ENCODE data around the gene HDDC2.
A peak's percentile ranks its signal among the peaks of the same experiment; 100 is the strongest.

The HDDC2 gene

DNA sequence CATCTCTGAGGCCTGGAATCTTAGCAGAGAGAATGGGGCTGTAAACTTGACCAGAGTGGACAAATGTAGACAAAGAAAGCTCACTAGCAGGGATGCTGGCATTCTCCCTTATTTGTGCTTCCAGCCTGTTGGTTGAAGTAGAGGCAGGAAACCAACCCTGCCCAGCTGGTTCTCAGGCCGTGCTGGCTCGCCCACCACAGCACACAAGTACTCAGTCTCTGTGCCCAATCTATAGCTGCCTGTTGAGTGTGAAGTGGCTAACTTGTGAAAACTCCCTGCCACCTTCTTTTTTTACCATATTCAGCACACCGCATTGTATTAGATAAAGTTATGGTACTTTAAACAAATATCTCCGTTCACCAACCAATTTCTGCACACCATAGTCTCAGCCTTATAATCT, 37.3 kb downstream of the HDDC2 start:
- H3K4me3 ChIP-seq (ENCODE audit: control insufficient read depth, low read depth, low read length), result no peak overlapping the region
- TF ChIP-seq, protein P1, sequence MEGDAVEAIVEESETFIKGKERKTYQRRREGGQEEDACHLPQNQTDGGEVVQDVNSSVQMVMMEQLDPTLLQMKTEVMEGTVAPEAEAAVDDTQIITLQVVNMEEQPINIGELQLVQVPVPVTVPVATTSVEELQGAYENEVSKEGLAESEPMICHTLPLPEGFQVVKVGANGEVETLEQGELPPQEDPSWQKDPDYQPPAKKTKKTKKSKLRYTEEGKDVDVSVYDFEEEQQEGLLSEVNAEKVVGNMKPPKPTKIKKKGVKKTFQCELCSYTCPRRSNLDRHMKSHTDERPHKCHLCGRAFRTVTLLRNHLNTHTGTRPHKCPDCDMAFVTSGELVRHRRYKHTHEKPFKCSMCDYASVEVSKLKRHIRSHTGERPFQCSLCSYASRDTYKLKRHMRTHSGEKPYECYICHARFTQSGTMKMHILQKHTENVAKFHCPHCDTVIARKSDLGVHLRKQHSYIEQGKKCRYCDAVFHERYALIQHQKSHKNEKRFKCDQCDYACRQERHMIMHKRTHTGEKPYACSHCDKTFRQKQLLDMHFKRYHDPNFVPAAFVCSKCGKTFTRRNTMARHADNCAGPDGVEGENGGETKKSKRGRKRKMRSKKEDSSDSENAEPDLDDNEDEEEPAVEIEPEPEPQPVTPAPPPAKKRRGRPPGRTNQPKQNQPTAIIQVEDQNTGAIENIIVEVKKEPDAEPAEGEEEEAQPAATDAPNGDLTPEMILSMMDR (IDR thresholded peaks at IDR 0.05; ENCODE audit: control insufficient read depth, insufficient read depth, low read depth, low read length, missing control alignments), result no peak
- DNase-seq (ENCODE audit: low read depth), result no peak

DNA sequence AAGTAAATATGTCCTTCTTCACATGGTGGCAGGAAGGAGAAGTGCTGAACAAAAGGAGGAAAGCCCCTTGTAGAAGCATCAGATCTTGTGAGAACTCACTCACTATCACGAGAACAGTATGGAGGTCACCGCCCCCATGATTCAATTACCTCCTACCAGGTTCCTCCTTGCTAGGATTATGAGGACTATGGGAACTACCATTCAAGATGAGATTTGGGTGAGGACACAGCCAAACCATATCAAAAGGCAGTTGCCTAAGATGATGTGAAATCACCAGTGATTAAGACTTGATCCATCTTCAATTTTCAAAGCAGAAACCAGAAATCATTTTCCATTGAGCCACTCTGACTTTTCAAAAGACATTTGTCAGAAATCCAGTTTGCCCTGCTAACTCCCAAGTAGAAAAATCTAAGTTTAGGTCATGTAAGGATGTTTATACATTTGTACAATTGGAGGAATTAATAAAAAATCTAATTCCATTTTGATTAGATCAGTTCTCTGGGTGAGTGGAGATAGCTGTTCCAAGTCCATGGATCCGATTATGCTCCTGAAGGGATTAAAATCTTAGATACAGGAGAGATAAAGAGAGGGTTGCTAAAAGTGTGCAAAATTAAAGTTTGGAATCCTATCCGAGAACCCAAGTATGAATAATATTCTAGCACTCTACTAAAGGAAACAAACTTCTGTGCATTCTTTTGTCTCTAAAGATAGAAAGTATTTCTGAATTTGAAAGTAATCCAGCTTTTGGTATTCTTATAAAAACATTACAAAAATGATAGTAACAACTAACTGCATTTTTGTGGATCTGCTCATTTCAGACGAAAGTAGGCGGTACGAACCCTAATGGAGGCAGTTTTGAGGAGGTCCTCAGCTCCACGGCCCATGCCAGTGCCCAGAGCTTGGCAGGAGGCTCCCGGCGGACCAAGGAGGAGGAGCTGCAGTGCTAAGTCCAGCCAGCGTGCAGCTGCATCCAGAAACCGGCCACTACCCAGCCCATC, 39.5 kb downstream of the HDDC2 start:
- TF ChIP-seq, protein P1 (IDR thresholded peaks at IDR 0.05; ENCODE audit: control insufficient read depth, insufficient read depth, low read depth, low read length, missing control alignments), result no peak
- DNase-seq (ENCODE audit: low read depth), result peak; percentile 66
- H3K4me3 ChIP-seq (ENCODE audit: control insufficient read depth, low read depth, low read length), result no peak overlapping the region

DNA sequence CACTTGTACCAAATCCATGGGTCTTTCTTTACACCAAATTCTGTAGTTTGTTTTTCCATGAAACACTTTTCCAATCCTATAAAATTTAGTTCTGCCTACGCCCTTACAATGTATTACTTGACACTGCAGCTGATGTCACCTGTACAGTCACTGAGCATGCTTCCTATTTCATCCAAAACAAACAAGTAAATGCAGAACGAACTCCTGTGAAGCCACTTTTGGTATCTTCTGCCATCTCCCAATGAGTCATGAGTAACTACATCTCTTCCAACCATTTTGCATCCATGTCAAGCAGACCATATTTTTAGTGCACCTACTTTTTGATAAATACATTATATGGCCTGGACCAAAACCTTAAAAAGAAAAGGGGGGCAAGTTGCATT, 42.4 kb downstream of the HDDC2 start:
- TF ChIP-seq, protein P1 (IDR thresholded peaks at IDR 0.05; ENCODE audit: control insufficient read depth, insufficient read depth, low read depth, low read length, missing control alignments), result no peak
- DNase-seq (ENCODE audit: low read depth), result no peak
- no peak overlapping the region for H3K4me3 ChIP-seq (ENCODE audit: control insufficient read depth, low read depth, low read length)

DNA sequence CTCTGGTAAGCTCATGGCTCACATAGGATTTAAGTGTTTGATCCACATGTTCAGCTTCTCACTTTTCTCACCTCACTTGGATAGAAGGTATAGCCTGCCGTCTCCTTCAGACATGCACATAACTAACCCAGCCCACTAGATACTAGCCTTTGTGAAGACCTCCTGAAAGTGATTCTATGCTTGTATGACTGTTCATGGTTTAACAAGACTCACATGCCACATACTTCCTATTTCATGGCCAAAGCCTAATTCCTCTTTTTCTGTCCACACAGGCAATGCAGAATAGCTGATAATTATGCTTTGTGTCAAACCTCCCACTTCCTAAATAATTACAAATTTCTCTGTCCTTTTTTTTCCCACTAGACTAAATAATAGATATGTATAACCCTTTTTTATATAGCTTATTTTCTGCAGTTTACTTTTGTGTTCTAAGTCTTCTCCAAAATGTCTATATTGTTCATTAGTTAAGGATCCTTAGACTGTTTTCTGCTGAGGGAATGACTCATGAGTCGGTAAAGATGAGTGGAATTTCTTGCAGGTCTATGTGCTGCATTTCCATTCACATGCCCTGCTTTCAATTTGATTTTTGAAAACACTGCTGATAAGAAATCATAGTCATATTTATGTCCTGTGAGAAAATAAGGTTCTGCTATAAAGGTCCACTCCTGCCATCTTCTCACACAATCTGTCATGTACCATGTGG, 43.0 kb downstream of the HDDC2 start:
- DNase-seq (ENCODE audit: low read depth), result no peak
- H3K4me3 ChIP-seq (ENCODE audit: control insufficient read depth, low read depth, low read length), result no peak overlapping the region
- TF ChIP-seq, protein P1 (IDR thresholded peaks at IDR 0.05; ENCODE audit: control insufficient read depth, insufficient read depth, low read depth, low read length, missing control alignments), result no peak

DNA sequence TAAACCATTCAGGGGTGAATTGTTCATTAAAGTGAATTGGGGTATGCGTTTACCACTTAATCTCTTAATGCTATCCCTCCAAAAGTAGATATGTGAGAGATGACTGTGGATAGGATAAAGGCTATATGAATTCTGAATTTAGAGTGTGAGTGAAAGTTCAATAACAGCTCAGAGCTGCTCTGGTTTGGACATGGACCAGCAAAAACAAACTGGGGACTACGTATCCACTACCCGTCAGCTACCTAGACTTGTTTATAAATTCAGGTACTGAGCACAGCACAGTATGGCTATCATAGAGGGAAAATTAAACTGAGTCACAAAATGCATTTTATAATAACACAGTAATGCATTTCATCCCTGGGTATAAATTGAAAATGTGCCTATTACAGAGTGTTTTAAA, 44.4 kb downstream of the HDDC2 start:
- no peak overlapping the region for H3K4me3 ChIP-seq (ENCODE audit: control insufficient read depth, low read depth, low read length)
- TF ChIP-seq, protein P1 (IDR thresholded peaks at IDR 0.05; ENCODE audit: control insufficient read depth, insufficient read depth, low read depth, low read length, missing control alignments), result no peak
- no peak for DNase-seq (ENCODE audit: low read depth)

DNA sequence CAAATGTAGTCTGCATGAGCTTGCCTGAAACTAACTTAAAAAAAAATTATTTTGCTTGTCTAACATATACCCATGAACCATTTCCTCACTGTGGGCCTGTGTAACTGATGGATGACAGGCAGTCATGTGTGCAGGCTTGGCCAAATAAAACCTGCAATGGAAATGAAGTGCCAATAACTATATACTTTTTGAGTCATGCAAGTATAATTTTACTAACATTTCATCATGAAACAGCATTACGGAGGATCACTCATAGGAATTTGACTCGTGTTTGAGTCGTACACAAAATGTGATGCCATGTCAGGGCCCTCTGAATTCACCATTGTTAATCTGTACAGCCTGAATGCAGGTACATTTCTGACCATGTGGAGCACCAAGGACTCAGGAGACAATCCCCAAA, 46.6 kb downstream of the HDDC2 start:
- DNase-seq (ENCODE audit: low read depth), result no peak
- no peak overlapping the region for H3K4me3 ChIP-seq (ENCODE audit: control insufficient read depth, low read depth, low read length)
- TF ChIP-seq, protein P1 (IDR thresholded peaks at IDR 0.05; ENCODE audit: control insufficient read depth, insufficient read depth, low read depth, low read length, missing control alignments), result no peak
